HG02885 (cell line): ENCODE results near the gene DDRGK1.
"Not testable (repeated sequence)": the region's sequence is repeated elsewhere in the genome, so short reads cannot be mapped to it uniquely, and the experiment has no call there.

Source experiments
- ATAC-seq: cut with Tn5 transposase; IDR thresholded peaks from one replicate; pipeline ENCODE4 v1.9.1; 2021; ENCODE audit warnings: mild to moderate bottlenecking; ENCODE audit not compliant: unreplicated experiment, poor library complexity

The DDRGK1 gene

DNA sequence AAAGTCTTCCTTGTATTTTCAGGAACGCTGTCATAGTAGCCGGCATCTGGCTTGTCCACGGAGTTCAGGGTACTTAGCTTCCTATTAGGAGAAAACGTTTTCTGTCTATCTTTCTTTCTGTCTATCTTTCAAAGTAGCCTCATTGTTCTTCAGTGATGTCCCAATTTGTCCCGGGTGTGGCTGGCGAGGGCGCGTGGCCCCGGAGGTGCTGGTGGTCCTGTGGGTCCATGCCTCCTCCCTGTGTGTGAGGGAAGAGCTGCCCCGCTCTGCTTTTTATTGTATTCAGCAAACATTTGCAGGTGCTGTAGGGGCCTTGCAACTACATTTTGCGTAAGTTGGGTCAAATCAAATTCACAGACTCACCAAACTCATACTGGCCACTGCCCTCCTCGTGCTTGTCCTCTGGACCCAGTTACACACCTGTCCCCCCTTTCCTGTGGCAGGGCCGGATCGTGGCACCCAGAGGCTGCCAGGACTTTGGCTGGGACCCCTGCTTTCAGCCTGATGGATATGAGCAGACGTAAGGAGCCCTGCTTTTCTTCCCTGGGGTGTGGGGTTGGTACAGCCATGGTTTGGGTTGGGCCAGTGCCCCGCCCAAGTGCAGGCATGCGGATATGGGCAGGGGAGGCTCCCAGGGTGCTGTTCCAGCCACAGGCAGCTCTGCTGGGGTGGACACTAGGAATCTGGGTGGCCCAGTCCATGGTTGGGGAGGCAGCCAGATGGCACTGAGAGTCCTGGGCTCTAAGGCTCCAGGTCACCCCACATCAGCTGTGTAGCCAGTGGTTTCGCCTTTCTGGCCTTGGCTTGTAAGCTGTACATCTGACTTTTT, 17.1 kb upstream of the DDRGK1 start:
- no peak for ATAC-seq

DNA sequence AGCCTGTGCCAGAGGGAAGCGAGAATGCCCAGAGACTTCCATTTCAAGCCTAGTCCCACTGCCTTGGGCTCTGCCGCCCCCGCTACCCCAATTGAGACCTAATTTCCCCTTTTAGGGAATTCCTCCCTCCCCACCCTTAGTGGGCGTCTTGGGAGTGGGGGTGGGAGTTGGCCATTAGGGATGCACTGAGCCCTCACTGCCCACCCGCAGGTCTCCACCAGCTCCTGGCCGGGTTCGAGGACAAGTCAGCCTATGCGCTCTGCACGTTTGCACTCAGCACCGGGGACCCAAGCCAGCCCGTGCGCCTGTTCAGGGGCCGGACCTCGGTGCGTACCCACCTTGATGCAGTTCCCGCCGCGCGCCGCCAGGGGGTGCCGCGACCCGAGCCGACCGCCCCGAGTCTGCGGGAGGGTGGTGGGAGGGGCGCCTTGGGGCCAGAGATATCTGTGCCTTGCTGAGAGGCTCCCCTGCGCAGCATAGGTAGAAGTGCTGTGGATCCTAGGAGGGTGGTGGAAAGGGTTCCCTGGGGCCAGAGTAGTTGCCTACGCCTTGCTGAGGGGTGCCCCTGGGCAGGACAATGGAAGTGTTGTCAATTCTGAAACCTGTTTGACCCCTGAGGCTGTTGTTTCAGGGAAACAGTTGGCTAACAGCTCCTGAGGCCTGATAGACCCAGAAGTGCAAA, 14.0 kb upstream of the DDRGK1 start:
- ATAC-seq: peak; percentile 82

DNA sequence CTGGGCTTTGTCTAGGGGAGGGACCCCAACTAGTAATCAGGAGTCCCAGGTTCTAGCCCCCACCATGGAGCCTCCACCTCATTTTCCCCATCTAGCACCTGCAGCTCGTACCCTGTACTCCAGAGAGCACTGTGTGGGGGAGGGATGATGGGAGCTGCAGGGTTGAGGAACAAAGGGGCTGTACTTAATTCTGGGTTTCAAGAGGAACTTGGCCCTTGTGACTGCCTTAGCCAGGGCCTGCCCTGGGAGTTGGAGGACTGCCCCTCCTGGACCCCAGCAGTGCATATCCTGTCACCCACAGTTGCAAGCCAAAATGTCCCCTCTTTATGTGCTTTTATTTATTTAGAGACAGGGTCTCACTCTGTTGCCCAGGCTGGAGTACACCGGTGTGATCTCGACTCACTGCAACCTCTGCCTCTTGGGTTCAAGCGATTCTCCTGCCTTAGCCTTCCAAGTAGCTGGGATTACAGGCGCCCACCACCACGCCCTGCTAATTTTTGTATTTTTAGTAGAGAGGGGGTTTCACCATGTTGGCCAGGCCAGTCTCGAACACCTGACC, 11.0 kb upstream of the DDRGK1 start:
- not testable (repeated sequence) for ATAC-seq

DNA sequence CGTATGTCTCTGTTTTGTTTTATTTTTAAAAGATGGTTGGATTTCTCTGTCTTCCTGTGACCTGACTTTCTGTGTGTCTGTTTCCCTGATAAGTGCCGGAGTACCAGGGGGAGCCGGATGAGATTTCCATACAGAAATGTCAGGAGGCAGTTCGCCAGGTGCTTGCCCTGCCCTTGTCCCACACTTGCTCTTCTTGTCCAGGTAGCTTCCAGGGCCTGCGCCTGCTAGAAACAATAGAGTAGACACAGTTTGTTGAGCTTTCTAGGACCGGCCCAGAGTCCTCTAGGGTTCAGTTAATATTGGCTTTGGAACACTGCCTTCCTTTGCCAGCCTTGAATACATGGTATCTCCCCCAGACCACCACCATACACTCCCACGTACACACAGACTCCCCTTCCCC, 8.7 kb upstream of the DDRGK1 start:
- ATAC-seq: no peak

DNA sequence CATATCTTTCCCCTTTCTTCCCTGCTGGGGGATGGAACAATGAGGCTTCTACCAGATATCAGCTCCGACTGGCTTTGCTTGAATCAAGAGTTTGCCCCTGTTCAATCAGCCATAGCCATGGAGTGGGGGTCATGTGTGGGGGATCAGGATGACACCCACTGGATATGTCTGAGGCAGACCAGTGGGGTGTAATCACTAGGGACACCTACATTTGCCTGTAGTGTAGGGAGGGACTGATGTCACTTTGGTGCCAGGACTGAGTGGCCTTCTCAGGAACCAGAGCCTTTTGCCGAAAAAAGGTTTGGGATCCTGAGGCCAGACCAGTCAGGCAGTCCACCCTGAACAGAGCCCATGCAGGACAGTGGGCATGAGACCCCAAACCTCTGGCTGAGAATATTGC, 5.9 kb upstream of the DDRGK1 start:
- ATAC-seq: no peak

DNA sequence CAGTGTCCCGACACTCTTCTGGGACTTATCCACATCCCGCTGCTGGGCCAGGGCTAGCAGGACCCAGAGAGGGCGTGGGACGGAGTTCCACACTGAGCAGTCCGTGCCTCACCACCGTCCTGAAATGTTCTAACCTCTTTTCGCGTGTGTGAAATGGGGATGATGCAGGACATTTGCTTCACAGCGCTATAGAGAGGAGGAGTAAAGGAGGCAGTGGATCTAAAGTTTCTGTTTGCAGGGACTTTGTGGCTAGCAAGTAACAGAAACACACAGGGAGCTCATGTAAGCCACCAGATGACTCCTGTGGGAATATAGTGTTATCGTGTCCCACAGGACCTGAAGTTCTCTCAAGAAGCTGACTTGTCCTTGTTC, 5.5 kb upstream of the DDRGK1 start:
- ATAC-seq: peak; percentile 7

DNA sequence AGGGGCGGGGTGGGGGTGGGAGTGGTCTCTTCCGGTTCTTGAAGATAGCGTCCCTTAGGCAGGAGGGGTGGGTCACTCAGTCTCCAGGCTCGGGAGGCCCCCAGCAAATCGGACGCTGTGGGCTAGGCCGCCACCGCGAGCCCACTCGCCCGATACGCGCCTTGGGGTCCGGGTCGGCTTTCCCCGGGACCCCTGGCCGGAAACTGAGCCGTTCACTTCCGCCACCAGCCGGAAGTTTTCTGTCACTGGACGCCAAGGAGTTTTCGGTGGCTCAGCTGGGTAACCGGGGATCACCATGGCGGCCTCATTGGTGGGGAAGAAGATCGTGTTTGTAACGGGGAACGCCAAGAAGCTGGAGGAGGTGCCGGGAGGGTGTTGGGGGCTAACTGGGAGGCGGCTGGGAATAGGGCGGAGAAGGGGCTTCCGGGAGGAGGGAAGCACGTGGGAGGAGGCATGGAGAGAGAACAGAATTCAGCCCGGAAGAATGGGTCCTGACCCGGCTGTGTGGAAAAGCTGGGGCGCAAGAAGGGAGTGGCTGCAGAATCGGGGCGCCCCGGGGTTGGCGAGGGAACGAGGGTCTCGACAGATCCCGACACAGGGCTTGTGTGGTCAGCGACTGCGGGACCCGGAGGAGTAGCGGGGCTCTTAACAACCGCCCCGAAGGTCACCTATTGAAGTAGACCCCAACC, 4.9 kb upstream of the DDRGK1 start, which contains the start of gene ITPA:
ITPA (plus strand) TSS at position 242 of the 689 bp plus-strand sequence; CDS start at position 296, 54 bp downstream.
- ATAC-seq: peak; percentile 65

DNA sequence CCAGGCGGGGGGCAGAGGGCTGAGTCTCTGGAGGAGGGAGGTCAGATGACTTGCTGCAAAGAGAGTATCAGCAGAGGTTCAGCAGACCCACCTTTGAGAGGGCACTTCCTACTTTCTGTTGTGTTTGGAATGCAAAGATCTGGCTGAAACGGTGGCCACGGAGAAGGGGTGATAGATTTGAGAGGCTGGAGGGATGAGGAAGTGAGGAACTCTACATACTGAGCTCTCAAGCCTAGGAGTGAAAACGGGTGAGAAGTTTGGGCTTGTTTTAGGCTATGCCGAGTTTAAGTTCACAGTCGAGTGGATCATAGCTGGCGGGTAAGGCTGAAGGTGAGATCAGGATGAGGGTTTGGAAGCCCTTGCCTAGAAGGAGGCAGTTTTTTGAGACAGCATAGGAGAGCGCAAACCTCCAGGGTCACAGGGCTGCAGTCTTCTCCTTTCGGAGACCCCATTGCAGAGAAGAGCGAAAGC, 4.3 kb upstream of the DDRGK1 start:
- peak; percentile 3 for ATAC-seq

DNA sequence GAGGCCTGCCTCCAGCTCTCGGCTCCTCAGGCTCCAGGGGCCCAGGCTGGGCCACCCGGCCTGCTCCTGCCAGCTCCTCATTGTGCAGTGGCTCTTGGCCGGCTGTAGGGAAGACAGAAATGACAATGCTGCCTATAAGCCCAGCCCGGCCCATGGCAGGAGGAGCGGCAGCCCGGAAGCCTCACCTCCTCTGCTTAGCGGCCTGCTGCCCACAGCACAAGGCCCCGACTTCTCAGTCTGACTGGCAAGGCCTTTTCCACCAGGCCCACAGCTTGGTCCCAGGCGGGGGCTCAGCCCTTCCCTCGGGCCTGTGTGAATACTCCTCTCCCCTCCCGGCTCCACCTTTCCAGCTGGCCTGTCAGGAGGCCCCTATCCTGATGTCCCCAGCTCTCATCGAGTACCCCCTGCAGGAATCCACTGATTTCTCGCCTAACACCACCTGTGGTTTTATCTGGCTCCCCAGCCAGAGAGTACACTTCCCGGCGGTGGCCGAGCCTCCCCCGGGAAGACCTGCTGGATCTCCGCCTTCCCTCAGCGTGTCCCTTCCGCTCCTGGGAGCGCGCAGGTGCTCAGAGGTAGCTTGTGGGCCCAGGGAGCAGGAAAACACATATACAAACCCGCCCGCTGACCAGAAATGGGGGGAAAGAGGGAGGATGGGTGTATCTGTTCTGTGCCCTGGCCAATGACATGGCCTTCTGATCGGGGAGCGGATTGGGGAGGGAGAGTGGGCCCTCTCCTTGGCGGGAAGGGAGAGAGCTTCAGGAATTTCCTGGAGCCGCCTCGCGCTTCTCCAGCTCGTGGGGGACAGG, 963 bp downstream of the DDRGK1 start:
- ATAC-seq: peak; percentile 26

DNA sequence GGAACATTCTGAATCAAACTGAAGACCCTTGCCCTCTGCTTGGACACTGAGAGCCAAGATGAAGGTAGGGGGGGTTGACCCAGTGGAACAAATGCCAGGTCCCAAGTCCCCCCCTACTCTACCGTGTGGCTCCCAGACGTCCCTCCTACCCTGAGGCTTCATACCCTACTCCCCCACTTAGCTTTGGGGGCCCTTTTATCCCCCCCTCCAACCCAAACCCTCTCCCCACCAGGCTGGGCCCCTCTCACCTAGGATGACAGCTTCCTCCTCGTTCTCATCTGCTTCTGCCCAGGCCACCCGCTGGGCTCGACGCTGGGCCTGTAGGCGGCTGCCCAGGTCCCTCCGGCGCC, 1.5 kb downstream of the DDRGK1 start:
- ATAC-seq: no peak

DNA sequence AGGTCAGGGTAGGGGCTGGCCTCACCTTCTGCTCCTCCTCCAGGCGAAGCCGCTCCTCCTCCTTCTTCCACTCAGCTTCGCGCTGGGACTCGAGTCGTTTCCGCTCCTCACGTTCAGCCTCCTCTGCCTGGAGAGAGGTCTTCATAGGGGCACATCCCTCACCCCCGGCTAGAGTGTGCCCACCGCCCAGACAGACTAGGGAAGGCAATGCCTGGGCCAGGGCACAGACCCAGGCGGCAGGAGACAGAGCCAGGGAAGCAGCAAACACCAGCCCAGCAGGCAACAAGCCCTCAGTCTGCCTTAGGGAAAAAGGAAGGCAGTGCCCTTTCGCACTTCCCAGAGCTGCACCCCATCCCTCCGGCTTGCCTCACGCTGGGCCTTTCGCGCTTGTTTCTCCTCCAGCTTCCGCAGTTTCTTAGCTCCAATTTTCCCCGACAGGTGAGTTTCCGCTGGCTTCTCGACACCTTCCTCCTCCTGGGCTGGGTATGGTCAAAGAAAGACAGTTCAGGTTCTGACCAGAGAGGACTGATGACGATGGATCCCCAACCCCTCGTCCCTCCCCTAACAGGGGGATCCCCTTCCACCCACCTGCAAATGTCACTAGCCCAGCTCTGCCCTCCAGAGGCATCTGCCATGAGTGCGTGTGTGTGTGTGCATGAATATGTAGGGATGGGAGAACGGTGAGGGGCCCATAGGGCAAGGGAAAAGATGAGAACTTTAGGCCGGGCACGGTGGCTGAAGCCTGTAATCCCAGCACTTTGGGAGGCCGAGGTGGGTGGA, 4.3 kb downstream of the DDRGK1 start:
- ATAC-seq: no peak

DNA sequence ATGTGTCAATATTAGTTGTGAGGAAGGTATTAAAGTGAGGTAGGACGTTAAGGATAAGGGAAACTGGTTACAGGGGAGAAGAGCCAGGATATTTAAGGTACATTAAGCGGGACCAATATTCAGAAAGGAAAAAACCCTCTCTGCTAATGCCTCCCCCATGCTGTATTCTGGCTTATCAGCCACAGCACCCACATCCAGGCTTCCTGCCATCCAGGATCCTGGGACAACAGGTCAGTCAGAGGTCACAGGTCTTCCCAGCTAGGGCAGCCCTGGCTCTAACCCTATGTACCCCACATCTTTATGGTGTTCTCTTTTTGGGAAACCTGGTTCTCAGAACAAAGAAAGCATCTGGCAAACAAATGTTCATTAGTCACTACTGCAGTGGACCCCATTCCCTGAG, 5.3 kb downstream of the DDRGK1 start:
- no peak for ATAC-seq

DNA sequence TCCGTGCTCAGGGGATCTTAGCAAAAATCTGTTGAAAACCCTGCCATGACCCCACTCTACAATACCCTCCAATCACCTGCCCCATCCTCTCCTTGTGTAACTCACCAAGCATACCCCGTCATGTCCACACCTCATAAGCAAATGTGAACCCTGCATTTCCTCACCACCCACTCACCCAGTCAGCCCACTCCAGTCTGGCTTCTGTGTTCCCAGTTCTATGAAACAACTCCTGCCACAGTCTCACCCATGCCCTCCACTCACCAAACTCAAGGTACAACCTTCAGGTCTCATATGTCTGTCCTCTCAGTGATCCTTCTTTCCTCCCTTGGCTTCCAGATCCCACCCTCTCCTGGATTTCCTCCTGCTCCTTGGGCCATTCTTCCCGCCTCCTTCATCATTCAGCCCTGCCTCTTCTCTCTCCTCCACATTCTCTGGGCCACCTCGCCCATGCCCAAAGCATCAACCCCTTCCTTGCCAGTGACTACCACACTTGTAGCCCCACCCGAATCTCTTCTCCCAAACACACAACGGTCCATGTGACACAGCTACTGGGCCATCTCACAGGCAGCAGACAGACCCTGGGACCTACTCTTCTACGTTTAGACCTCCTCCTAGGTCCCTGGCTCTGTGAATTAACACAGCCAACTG, 8.8 kb downstream of the DDRGK1 start:
- no peak for ATAC-seq

DNA sequence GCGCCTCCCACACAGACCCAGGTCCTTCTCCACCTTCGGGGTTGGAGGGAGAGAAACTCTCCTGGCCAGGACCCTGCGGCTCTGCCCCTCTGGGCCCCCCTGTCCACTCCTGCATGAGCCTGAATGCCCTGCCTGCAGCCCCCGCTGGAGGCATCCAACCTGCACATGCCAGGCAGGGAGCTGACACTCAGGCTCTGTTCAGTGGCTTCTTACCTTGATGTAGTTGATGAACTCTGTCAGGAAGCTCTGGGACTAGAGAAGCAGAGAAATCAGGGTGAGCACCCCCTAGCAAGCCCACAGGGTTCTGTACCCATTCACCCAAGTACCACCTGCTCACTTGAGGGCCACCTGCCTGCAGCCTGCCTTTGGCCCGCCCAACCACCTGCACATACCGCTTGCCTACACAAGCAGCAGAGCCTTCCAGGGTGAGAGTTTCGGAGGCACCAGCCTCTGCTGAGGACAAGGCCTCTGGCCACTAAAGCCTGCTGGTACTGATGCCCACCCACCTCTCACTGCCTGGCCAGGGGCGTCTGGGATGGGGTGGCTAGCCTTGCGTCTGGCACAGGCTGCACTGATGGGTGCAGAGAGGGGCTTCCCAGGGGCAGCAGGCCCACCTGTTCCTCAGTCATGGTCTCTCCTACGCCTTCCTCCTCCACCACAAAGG, 9.7 kb downstream of the DDRGK1 start:
- ATAC-seq: no peak

DNA sequence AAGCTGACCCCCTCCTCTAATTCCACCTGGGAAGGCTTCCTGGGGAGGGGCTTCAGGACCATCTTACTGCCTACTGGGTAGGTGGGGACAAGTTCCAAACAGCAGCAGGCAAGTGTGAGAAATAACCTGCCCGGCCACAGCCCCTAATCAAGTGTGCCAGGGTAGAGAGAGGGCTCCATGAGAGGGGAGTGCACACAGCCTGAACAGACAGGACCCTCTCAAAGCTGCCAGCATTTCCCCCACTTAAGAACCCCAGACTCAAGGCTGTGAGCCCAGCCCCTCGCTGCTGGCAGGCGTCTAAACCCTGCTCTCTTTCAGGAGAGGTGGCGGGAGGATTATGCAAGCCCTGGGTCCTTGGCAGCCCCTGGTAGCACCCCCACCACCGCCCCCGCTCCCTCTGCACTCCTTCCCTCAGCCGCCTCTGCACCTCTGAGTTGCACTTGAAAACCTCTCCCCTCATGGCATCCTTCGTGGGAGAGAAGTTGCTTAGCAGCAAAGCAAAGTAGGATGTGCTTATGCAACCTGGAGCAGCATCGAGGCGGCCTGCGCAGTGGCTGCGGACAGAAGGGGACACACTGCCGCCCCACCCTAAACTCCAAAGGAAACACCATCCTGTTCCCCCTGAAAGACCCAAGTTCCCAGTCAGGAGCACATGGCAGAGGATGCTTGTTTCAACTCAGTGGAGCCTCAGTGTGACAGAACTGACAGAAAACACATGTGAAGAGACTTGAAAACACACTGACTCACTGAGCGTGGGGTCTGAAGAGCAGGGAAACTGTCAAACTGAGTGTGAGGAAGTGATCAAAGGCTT, 10.5 kb downstream of the DDRGK1 start:
- ATAC-seq: no peak

DNA sequence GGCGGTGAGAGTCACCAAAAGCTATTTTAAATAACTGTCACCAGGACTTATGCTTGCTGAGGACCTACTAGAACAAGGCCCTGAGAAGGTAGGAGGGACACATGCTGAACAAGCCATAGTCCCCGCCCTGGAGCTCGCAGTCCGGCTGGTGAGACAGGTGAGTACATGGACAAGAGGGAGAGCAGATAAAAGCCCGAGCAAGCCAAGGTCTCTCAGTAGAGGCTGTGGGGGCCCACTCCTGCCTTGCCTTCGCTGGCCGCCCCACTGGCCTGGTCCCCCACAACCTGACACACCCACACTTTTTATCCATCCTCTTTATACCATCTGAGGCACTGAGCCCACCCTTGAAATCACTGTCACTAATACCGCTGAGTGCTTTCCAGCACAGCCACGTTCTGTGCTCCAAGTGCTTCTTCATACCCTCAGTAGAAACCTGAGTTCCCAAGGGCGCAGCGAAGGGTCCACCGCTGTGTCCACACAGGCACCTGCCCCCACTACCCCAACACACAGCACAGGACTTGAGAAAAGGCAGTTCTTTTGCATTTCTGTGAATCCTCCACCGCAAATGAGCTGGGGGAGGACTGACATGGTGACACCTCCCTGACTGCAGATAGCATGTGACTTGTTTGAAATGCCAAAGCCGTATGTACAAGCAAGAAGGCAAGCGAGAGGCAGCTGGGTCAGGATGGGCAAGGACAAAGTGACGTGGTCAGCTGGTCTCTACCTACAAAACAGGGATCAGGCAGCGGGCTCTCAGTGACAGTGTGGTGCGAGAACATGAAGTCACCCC, 12.1 kb downstream of the DDRGK1 start:
- no peak for ATAC-seq

DNA sequence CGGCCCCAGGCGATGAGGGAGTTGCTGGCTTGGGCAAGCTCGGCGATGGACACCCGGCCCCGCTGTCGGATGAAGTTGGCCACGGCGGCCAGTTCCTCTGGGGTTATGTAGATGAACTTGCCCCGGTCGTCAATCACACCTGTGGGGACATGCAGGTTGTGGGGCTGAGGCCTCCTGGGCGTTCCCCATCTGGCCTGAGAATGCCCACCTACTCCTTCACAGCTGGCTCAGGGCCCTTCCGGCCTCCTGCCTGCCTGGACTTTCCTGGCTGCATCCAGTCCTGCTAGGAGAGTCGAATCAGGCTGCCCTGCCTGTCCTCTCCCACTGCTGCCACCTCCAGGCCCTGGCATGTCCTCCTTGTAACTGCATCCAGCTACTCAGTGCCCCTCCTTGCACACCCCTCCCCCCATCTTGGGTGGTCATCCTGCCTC, 13.8 kb downstream of the DDRGK1 start:
- no peak for ATAC-seq
